ENCODE measurements around the gene ZNF736. TPM values are rescaled to one million over a fixed set of nuclear protein-coding genes. Genes with fewer than 3 reads are reported as not detected.
"Not testable (repeated sequence)": the region's sequence is repeated elsewhere in the genome, so short reads cannot be mapped to it uniquely, and the experiment has no call there.

Gene ZNF736
- polyA plus RNA-seq, 3 donors = 1.3 to 7.1 (median 1.4) TPM

- peaks cover 6 to 32% (median 22%) of the 10 kb centered on the region in 7 donors for H3K9me3 Mint-ChIP-seq
- DNase-seq = no peak
- Histone ChIP-seq H3K79me2 (ENCODE audit: insufficient read depth, low read length) (no peaks in the 10 kb centered on the region), H2AFZ (ENCODE audit: insufficient read depth, low read depth, low read length, poor library complexity, severe bottlenecking) (no peak overlapping the region), H3K4me2 (replicated peaks; ENCODE audit: extremely low read depth, low read length, poor library complexity, severe bottlenecking) (no peak overlapping the region), H3K9me3 (replicated peaks in 1 of 2; ENCODE audit: control insufficient read depth in 1 of 2, insufficient read depth in 1 of 2, low read length in 2 of 2) (peaks cover 33 to 52% of the 10 kb centered on the region in 2 donors), H3K36me3 (replicated peaks in 1 of 2; ENCODE audit: control insufficient read depth in 1 of 2, insufficient read depth in 2 of 2, low read length in 2 of 2) (no peaks in the 10 kb centered on the region), H3K27me3 (ENCODE audit: control insufficient read depth in 2 of 2, insufficient read depth in 2 of 2, low read length in 2 of 2) (no peaks in the 10 kb centered on the region), H3K9ac (ENCODE audit: insufficient read depth, low read length, poor library complexity, severe bottlenecking) (no peak overlapping the region), H4K20me1 (ENCODE audit: insufficient read depth, low read length) (no peaks in the 10 kb centered on the region), H3K4me1 (ENCODE audit: control insufficient read depth in 1 of 2, insufficient read depth in 2 of 2, low read length in 2 of 2) (no peaks in the 10 kb centered on the region), H3K27ac (ENCODE audit: low read depth in 1 of 2, low read length in 2 of 2) (no peak overlapping the region), H3K4me3 (replicated peaks in 1 of 3; ENCODE audit: low read depth in 2 of 3, low read length in 3 of 3) (no peak overlapping the region)
- no peaks in the 10 kb centered on the region for H3K36me3 Mint-ChIP-seq
- H3K4me1 Mint-ChIP-seq = no peaks in the 10 kb centered on the region
- TF ChIP-seq, protein P1, sequence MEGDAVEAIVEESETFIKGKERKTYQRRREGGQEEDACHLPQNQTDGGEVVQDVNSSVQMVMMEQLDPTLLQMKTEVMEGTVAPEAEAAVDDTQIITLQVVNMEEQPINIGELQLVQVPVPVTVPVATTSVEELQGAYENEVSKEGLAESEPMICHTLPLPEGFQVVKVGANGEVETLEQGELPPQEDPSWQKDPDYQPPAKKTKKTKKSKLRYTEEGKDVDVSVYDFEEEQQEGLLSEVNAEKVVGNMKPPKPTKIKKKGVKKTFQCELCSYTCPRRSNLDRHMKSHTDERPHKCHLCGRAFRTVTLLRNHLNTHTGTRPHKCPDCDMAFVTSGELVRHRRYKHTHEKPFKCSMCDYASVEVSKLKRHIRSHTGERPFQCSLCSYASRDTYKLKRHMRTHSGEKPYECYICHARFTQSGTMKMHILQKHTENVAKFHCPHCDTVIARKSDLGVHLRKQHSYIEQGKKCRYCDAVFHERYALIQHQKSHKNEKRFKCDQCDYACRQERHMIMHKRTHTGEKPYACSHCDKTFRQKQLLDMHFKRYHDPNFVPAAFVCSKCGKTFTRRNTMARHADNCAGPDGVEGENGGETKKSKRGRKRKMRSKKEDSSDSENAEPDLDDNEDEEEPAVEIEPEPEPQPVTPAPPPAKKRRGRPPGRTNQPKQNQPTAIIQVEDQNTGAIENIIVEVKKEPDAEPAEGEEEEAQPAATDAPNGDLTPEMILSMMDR (IDR thresholded peaks at IDR 0.05) = no peak
- no peaks in the 10 kb centered on the region for H3K27me3 Mint-ChIP-seq (ENCODE audit: low read depth in 3 of 3)
- H3K27ac Mint-ChIP-seq = no peak overlapping the region
- no CpG with 5 or more reads among the region's 2 CpGs for WGBS (ENCODE audit: insufficient coverage)
- intact Hi-C loops (cut with micrococcal nuclease) = no loop called here
- H3K4me3 Mint-ChIP-seq = no peak overlapping the region
Observed at GRCh38 chr7:64277630-64278029, 36.1 kb upstream of the ZNF736 start.

GRCh38 chr7:64294701-64295420 is 18.9 kb upstream of the ZNF736 start:
- no CpG with 5 or more reads among the region's 1 CpG for WGBS (ENCODE audit: insufficient coverage)
- Histone ChIP-seq H3K36me3 (replicated peaks in 1 of 2; ENCODE audit: control insufficient read depth in 1 of 2, insufficient read depth in 2 of 2, low read length in 2 of 2) (no peaks in the 10 kb centered on the region), H3K4me2 (replicated peaks; ENCODE audit: extremely low read depth, low read length, poor library complexity, severe bottlenecking) (no peak overlapping the region), H3K4me1 (ENCODE audit: control insufficient read depth in 1 of 2, insufficient read depth in 2 of 2, low read length in 2 of 2) (no peaks in the 10 kb centered on the region), H2AFZ (ENCODE audit: insufficient read depth, low read depth, low read length, poor library complexity, severe bottlenecking) (no peak overlapping the region), H3K9ac (ENCODE audit: insufficient read depth, low read length, poor library complexity, severe bottlenecking) (no peak overlapping the region), H3K4me3 (replicated peaks in 1 of 3; ENCODE audit: low read depth in 2 of 3, low read length in 3 of 3) (no peak overlapping the region), H3K27ac (ENCODE audit: low read depth in 1 of 2, low read length in 2 of 2) (no peak overlapping the region), H3K27me3 (ENCODE audit: control insufficient read depth in 2 of 2, insufficient read depth in 2 of 2, low read length in 2 of 2) (no peaks in the 10 kb centered on the region), H3K9me3 (replicated peaks in 1 of 2; ENCODE audit: control insufficient read depth in 1 of 2, insufficient read depth in 1 of 2, low read length in 2 of 2) (peaks cover 46 to 74% of the 10 kb centered on the region in 2 donors), H4K20me1 (ENCODE audit: insufficient read depth, low read length) (no peaks in the 10 kb centered on the region), H3K79me2 (ENCODE audit: insufficient read depth, low read length) (no peaks in the 10 kb centered on the region)
- Mint-ChIP-seq H3K4me1 (no peaks in the 10 kb centered on the region), H3K9me3 (peaks cover 11 to 71% (median 46%) of the 10 kb centered on the region in 7 donors), H3K36me3 (no peaks in the 10 kb centered on the region), H3K27me3 (ENCODE audit: low read depth in 3 of 3) (peaks cover 0 to 3% (median 0%) of the 10 kb centered on the region in 3 donors), H3K4me3 (no peak overlapping the region), H3K27ac (no peak overlapping the region)
- no peak for DNase-seq
- intact Hi-C loops (cut with micrococcal nuclease) = no loop called here
- TF ChIP-seq, protein P1 (IDR thresholded peaks at IDR 0.05) = no peak

DNA sequence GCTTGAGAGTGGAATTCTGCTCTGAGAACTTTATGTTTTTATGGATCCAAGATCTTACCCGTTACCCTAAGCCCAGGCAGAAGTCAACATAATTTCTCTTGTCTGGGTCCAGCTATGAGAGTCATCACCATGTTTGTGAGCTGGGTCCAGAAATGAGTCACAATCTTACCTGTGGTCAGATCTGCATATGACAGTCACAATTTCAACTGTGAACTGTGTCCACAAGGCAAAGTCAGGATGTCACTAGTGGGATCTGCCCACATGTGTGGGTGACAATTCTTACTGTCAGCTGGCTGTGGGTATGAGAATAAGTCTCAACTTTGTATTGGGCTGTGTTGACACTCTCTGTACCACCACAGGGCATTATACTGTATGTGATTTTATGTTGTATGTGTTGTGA is 16.3 kb upstream of the ZNF736 start:
- peaks cover 18 to 71% (median 45%) of the 10 kb centered on the region in 7 donors for H3K9me3 Mint-ChIP-seq
- H3K36me3 Mint-ChIP-seq; H3K4me3 ChIP-seq (replicated peaks in 1 of 3; ENCODE audit: low read depth in 2 of 3, low read length in 3 of 3); H3K4me2 ChIP-seq (replicated peaks; ENCODE audit: extremely low read depth, low read length, poor library complexity, severe bottlenecking); H3K4me3 Mint-ChIP-seq; intact Hi-C loops (cut with micrococcal nuclease); H3K4me1 ChIP-seq (ENCODE audit: control insufficient read depth in 1 of 2, insufficient read depth in 2 of 2, low read length in 2 of 2); H3K27ac Mint-ChIP-seq; H3K79me2 ChIP-seq (ENCODE audit: insufficient read depth, low read length); H3K4me1 Mint-ChIP-seq; H2AFZ ChIP-seq (ENCODE audit: insufficient read depth, low read depth, low read length, poor library complexity, severe bottlenecking); H3K36me3 ChIP-seq (replicated peaks in 1 of 2; ENCODE audit: control insufficient read depth in 1 of 2, insufficient read depth in 2 of 2, low read length in 2 of 2); H3K27me3 ChIP-seq (ENCODE audit: control insufficient read depth in 2 of 2, insufficient read depth in 2 of 2, low read length in 2 of 2); H3K27me3 Mint-ChIP-seq (ENCODE audit: low read depth in 3 of 3); H4K20me1 ChIP-seq (ENCODE audit: insufficient read depth, low read length); H3K9ac ChIP-seq (ENCODE audit: insufficient read depth, low read length, poor library complexity, severe bottlenecking); H3K27ac ChIP-seq (ENCODE audit: low read depth in 1 of 2, low read length in 2 of 2); DNase-seq: not testable (repeated sequence)
- H3K9me3 ChIP-seq (replicated peaks in 1 of 2; ENCODE audit: control insufficient read depth in 1 of 2, insufficient read depth in 1 of 2, low read length in 2 of 2) = peaks cover 50 to 69% of the 10 kb centered on the region in 2 donors
- WGBS (ENCODE audit: insufficient coverage) = 86% methylated on average over 1 of the region's 1 CpG

Measured in CD14-positive monocyte (primary cell).